Upper lobe of left lung (tissue), 6 donors: ENCODE data around the gene KRTAP5-7. TPM values are rescaled to one million over a fixed set of nuclear protein-coding genes. Genes with fewer than 3 reads are reported as not detected.

Source experiments
- ATAC-seq, 2 donors: fragments of 200-7000 bp; cut with Tn5 transposase; one replicate each; pipeline ENCODE4 v1.9.1; 2022; ENCODE audit warnings: mild to moderate bottlenecking in 2 of 2, moderate library complexity in 2 of 2; ENCODE audit not compliant: low FRiP score in 2 of 2
- DNase-seq, 2 donors: peaks; one replicate each; pipeline ENCODE4 v3.0.0-alpha.2; 2019 to 2020
- H3K27ac ChIP-seq, 4 donors: fragments of 200-600 bp; sonication (generic); one replicate each; pipeline ENCODE4 v1.5.1; 2016 to 2019
- H3K27me3 ChIP-seq, 4 donors: fragments of 200-600 bp; sonication (generic); one replicate each; pipeline ENCODE4 v1.5.1; 2017 to 2019
- H3K36me3 ChIP-seq, 4 donors: fragments of 200-600 bp; sonication (generic); one replicate each; pipeline ENCODE4 v1.5.1; 2016 to 2019
- H3K4me1 ChIP-seq, 4 donors: fragments of 200-600 bp; sonication (generic); one replicate each; pipeline ENCODE4 v1.5.1; 2018 to 2019
- H3K4me3 ChIP-seq, 4 donors: fragments of 200-600 bp; sonication (generic); one replicate each; pipeline ENCODE4 v1.5.1; 2017 to 2019; ENCODE audit warnings: mild to moderate bottlenecking in 2 of 4, moderate library complexity in 1 of 4
- H3K9me3 ChIP-seq, 4 donors: fragments of 200-600 bp; sonication (generic); one replicate each; pipeline ENCODE4 v1.5.1; 2018 to 2019
- CTCF ChIP-seq, 6 experiments: fragments of 450-650 bp in 4 of 6; fragments of 200-600 bp in 2 of 6; sonication (generic) in 2 of 6; IDR thresholded peaks; one replicate each; pipeline ENCODE4 v1.5.1; 2016 to 2019; ENCODE audit warnings: antibody characterized with exemption in 6 of 6
- EP300 ChIP-seq, 4 donors: sonication (generic); formaldehyde crosslinking; IDR thresholded peaks; one replicate each; pipeline ENCODE4 v1.5.1; 2017; ENCODE audit warnings: antibody characterized with exemption in 4 of 4, control low read depth in 2 of 4
- POLR2A ChIP-seq, 4 donors: fragments of 450-650 bp; IDR thresholded peaks; one replicate each; pipeline ENCODE4 v1.5.1; 2016 to 2017; ENCODE audit warnings: antibody characterized with exemption in 4 of 4, mild to moderate bottlenecking in 2 of 4
- POLR2AphosphoS5 ChIP-seq, 2 donors: sonication (generic); formaldehyde crosslinking; IDR thresholded peaks; one replicate each; pipeline ENCODE4 v1.5.1; 2017; ENCODE audit warnings: antibody characterized with exemption in 2 of 2
- WGBS, 2 donors: methylation state at CpG; one replicate each; pipeline ENCODE4 v1.1.5; 2017 to 2018; 5-methylcytosine and 5-hydroxymethylcytosine counted together
- total RNA-seq, 6 donors: library from RNA; depleted of rRNA in 4 of 6; stranded (reverse); fragments of >200 nt in 4 of 6; gene quantifications; one replicate each; pipeline versions ENCODE4 v1.1.0 to v1.2.1, GENCODE V29; 2016 to 2021
- donor health status: DM: no; HTN: no; CAD: no; lungs with moderate emphysema.
- donor health status: DM: no; HTN: yes; CAD: no; lungs with severe emphysema.

Gene KRTAP5-7
- total RNA-seq, 6 donors from 2014 or later: 0.20 to 0.98 TPM; not detected in 4

- no peak for DNase-seq
- TF ChIP-seq CTCF (IDR thresholded peaks at IDR 0.05): no peak
- TF ChIP-seq POLR2A (IDR thresholded peaks at IDR 0.05): no peak
- TF ChIP-seq POLR2AphosphoS5 (IDR thresholded peaks at IDR 0.05): no peak
- no peak for TF ChIP-seq EP300 (IDR thresholded peaks at IDR 0.05)
- H3K9me3 ChIP-seq: no peaks in the 10 kb centered on the region
- WGBS, 2 donors: 96 to 99% methylated on average over 9 to 22 of the region's 23 CpGs
- H3K4me3 ChIP-seq: no peak overlapping the region
- no peak for ATAC-seq
- H3K4me1 ChIP-seq: peaks cover 0 to 14% (median 10%) of the 10 kb centered on the region in 4 donors
- peaks cover 9 to 76% (median 56%) of the 10 kb centered on the region in 4 donors for H3K36me3 ChIP-seq
- H3K27me3 ChIP-seq: no peaks in the 10 kb centered on the region
- no peak overlapping the region for H3K27ac ChIP-seq
These were observed 36.9 kb upstream of the KRTAP5-7 start for GRCh38 chr11:71490044-71490730.

- H3K27me3 ChIP-seq: no peaks in the 10 kb centered on the region
- no peak for ATAC-seq
- no peak for DNase-seq
These were observed 36.2 kb upstream of the KRTAP5-7 start for GRCh38 chr11:71490731-71491390.

GRCh38 chr11:71491531-71491930 lies 35.5 kb upstream of the KRTAP5-7 start:
- WGBS, 2 donors: 97 to 100% methylated on average over 5 to 15 of the region's 19 CpGs
- peaks cover 16 to 76% (median 59%) of the 10 kb centered on the region in 4 donors for H3K36me3 ChIP-seq
- H3K27ac ChIP-seq: no peak overlapping the region
- H3K27me3 ChIP-seq: no peaks in the 10 kb centered on the region
- DNase-seq: no peak
- TF ChIP-seq POLR2AphosphoS5 (IDR thresholded peaks at IDR 0.05) (no peak), EP300 (IDR thresholded peaks at IDR 0.05) (no peak), CTCF (IDR thresholded peaks at IDR 0.05) (no peak), POLR2A (IDR thresholded peaks at IDR 0.05) (no peak)
- no peak for ATAC-seq
- peaks cover 0 to 14% (median 10%) of the 10 kb centered on the region in 4 donors for H3K4me1 ChIP-seq
- no peaks in the 10 kb centered on the region for H3K9me3 ChIP-seq
- no peak overlapping the region for H3K4me3 ChIP-seq

More at GRCh38 chr11:71490731-71491390, 36.2 kb upstream of the KRTAP5-7 start:
- H3K9me3 ChIP-seq: no peaks in the 10 kb centered on the region
- no peak overlapping the region for H3K4me3 ChIP-seq
- WGBS, 2 donors: 95 to 96% methylated on average over 15 to 28 of the region's 28 CpGs
- TF ChIP-seq EP300 (IDR thresholded peaks at IDR 0.05) (no peak), POLR2AphosphoS5 (IDR thresholded peaks at IDR 0.05) (no peak), CTCF (IDR thresholded peaks at IDR 0.05) (no peak), POLR2A (IDR thresholded peaks at IDR 0.05) (no peak)
- H3K27ac ChIP-seq: no peak overlapping the region
- peaks cover 14 to 76% (median 56%) of the 10 kb centered on the region in 4 donors for H3K36me3 ChIP-seq
- peaks cover 0 to 14% (median 10%) of the 10 kb centered on the region in 4 donors for H3K4me1 ChIP-seq

- TF ChIP-seq POLR2AphosphoS5 (IDR thresholded peaks at IDR 0.05): no peak
- TF ChIP-seq POLR2A (IDR thresholded peaks at IDR 0.05): no peak
- TF ChIP-seq EP300 (IDR thresholded peaks at IDR 0.05): no peak
- TF ChIP-seq CTCF (IDR thresholded peaks at IDR 0.05): no peak
- 92 to 96% methylated on average over 9 of the region's 9 CpGs for WGBS, 2 donors
- DNase-seq: no peak
- H3K4me3 ChIP-seq: no peak overlapping the region
- H3K9me3 ChIP-seq: no peaks in the 10 kb centered on the region
- ATAC-seq: no peak
- H3K27me3 ChIP-seq: no peaks in the 10 kb centered on the region
- no peak overlapping the region for H3K27ac ChIP-seq
- peaks cover 0 to 14% (median 10%) of the 10 kb centered on the region in 4 donors for H3K4me1 ChIP-seq
- H3K36me3 ChIP-seq: peaks cover 16 to 79% (median 63%) of the 10 kb centered on the region in 4 donors
These were observed 35.1 kb upstream of the KRTAP5-7 start for GRCh38 chr11:71491940-71492339.
